Keratinocyte (primary cell): ENCODE results near the gene SYTL2. TPM values are rescaled to one million over a fixed set of nuclear protein-coding genes. Genes with fewer than 3 reads are reported as not detected.

Experiments
- DNase-seq: peaks from one replicate; pipeline ENCODE4 v3.0.0-alpha.2; 2011; ENCODE audit warnings: low read depth, missing footprints, low spot score
- FAIRE-seq: peaks from 2 replicates; lab custom pipeline; 2011; peaks lifted over from hg19 to GRCh38; lab: Jason Lieb, UNC
- H2AFZ ChIP-seq: 2 replicates; pipeline ENCODE4 v1.6.0; 2012; ENCODE audit warnings: low read length, control low read depth, inconsistent platforms; ENCODE audit not compliant: control insufficient read depth
- H3K27ac ChIP-seq: 2 replicates; pipeline ENCODE4 v1.5.1; 2011; ENCODE audit warnings: low read length; ENCODE audit not compliant: control insufficient read depth, insufficient read depth
- H3K27me3 ChIP-seq: 3 replicates; pipeline ENCODE4 v1.6.0; 2011; ENCODE audit warnings: low read length; ENCODE audit not compliant: control insufficient read depth, insufficient read depth; ENCODE audit errors: extremely low read depth
- H3K36me3 ChIP-seq, 2 experiments: 2 replicates in 1 of 2; 3 replicates in 1 of 2; pipeline ENCODE4 v1.5.1; 2011; ENCODE audit warnings: low read length in 2 of 2, mild to moderate bottlenecking in 1 of 2; ENCODE audit not compliant: control insufficient read depth in 2 of 2, insufficient read depth in 2 of 2; ENCODE audit errors: extremely low read depth in 1 of 2
- H3K4me1 ChIP-seq: 3 replicates; pipeline ENCODE4 v1.5.1; 2011; ENCODE audit warnings: low read length; ENCODE audit not compliant: control insufficient read depth, insufficient read depth; ENCODE audit errors: extremely low read depth
- H3K4me2 ChIP-seq: 3 replicates; pipeline ENCODE4 v1.6.0; 2011; ENCODE audit warnings: low read depth, low read length; ENCODE audit not compliant: control insufficient read depth, insufficient read depth; ENCODE audit errors: extremely low read depth
- H3K4me3 ChIP-seq, 3 experiments: fragments of 200-600 bp in 1 of 3; sonication (generic) in 1 of 3; 2 replicates in 2 of 3; 3 replicates in 1 of 3; pipeline ENCODE4 v1.5.1; 2011 to 2016; ENCODE audit warnings: low read length in 3 of 3, mild to moderate bottlenecking in 3 of 3, control low read depth in 2 of 3, inconsistent platforms in 1 of 3, low read depth in 1 of 3, mixed read lengths in 1 of 3, mixed run types in 1 of 3, moderate library complexity in 1 of 3; ENCODE audit not compliant: control insufficient read depth in 2 of 3, insufficient read depth in 2 of 3; ENCODE audit errors: extremely low read depth in 1 of 3
- H3K79me2 ChIP-seq: 2 replicates; pipeline ENCODE4 v1.6.0; 2012; ENCODE audit warnings: low read length; ENCODE audit not compliant: control insufficient read depth, insufficient read depth
- H3K9ac ChIP-seq: 3 replicates; pipeline ENCODE4 v1.6.0; 2011; ENCODE audit warnings: low read length; ENCODE audit not compliant: control insufficient read depth, insufficient read depth; ENCODE audit errors: extremely low read depth
- H3K9me1 ChIP-seq: 3 replicates; pipeline ENCODE4 v1.6.0; 2011; ENCODE audit warnings: low read length; ENCODE audit not compliant: control insufficient read depth, insufficient read depth; ENCODE audit errors: extremely low read depth
- H3K9me3 ChIP-seq: 2 replicates; pipeline ENCODE4 v1.5.1; 2012; ENCODE audit warnings: low read depth, low read length; ENCODE audit not compliant: control insufficient read depth
- H4K20me1 ChIP-seq: 3 replicates; pipeline ENCODE4 v1.6.0; 2011; ENCODE audit warnings: low read length; ENCODE audit not compliant: control insufficient read depth, insufficient read depth; ENCODE audit errors: extremely low read depth
- CTCF ChIP-seq, 3 experiments: IDR thresholded peaks in 1 of 3; conservative IDR thresholded peaks in 1 of 3; optimal IDR thresholded peaks in 1 of 3; 2 replicates in 2 of 3; 3 replicates in 1 of 3; pipeline versions ENCODE3 to v1.5.1; 2011; ENCODE audit warnings: low read length in 3 of 3, mild to moderate bottlenecking in 3 of 3, moderate library complexity in 2 of 3, control low read depth in 1 of 3, inconsistent platforms in 1 of 3; ENCODE audit not compliant: insufficient read depth in 2 of 3; ENCODE audit errors: extremely low read depth in 1 of 3
- EZH2 ChIP-seq: IDR thresholded peaks from one replicate; pipeline ENCODE4 v1.6.1; 2012; ENCODE audit warnings: inconsistent platforms, mild to moderate bottlenecking, low read length, moderate library complexity
- dilution Hi-C: fragments of 300-500 bp; cut with MboI; formaldehyde crosslinking; loops from one replicate; pipeline ENCODE4 v1.7.0; 2020; ENCODE audit warnings: low sequenced_read_pairs; ENCODE audit not compliant: extremely low pct_ligation_motif_present
- polyA plus RNA-seq, 5 experiments: library from polyadenylated mRNA; depleted of rRNA in 3 of 5; stranded (reverse) in 3 of 5; stranded (forward) in 1 of 5; unstranded in 1 of 5; fragments of >200 nt; gene quantifications; 1 replicate in 1 of 5; 2 replicates in 3 of 5; 3 replicates in 1 of 5; pipeline versions ENCODE4 v1.2.1 to v1.2.3, GENCODE V29; 2011 to 2012; ENCODE audit warnings: missing spikeins in 2 of 5, low read depth in 1 of 5, low replicate concordance in 1 of 5

SYTL2 gene
- polyA plus RNA-seq, 1 donor (not counting 4 experiments of a cell fraction or from before 2014, with no cell fraction given) = 3.1 TPM

DNA sequence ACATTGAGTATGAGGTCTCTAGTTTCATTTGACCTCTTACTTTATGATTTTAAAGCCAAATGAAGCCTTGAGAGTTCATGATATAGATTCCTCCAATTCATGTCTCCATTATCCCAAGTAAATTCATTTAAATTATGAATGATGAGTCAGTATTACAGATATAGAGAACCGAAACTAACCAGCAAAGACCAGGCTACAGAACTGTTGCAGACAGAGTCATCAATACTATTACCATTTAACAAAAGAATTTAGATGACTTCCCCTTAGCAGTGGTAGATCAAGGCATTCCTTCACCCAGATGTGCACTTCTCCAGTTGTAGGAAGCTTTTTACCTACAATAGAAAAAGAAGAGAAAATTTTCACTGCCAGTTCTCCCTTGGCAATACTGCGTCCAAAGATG, 113.2 kb downstream of the SYTL2 start:
- no peak for TF ChIP-seq CTCF (optimal IDR thresholded peaks at IDR 0.05 in 1 of 3, IDR thresholded peaks at IDR 0.05 in 1 of 3, conservative IDR thresholded peaks at IDR 0.05 in 1 of 3; ENCODE audit: extremely low read depth in 1 of 3, insufficient read depth in 2 of 3, low read length in 3 of 3)
- TF ChIP-seq EZH2 = no peak
- DNase-seq (no peak), FAIRE-seq (no peak)
- dilution Hi-C loops = no loop called here
- no peak overlapping the region for H3K9ac ChIP-seq
- H3K9me3 ChIP-seq = no peaks in the 10 kb centered on the region
- H3K27ac ChIP-seq = no peak overlapping the region
- H3K4me2 ChIP-seq = no peak overlapping the region
- no peak overlapping the region for H2AFZ ChIP-seq
- H3K36me3 ChIP-seq = no peaks in the 10 kb centered on the region
- H3K4me3 ChIP-seq = no peak overlapping the region
- no peaks in the 10 kb centered on the region for H4K20me1 ChIP-seq
- no peaks in the 10 kb centered on the region for H3K79me2 ChIP-seq
- H3K4me1 ChIP-seq = no peaks in the 10 kb centered on the region
- no peaks in the 10 kb centered on the region for H3K27me3 ChIP-seq
- no peaks in the 10 kb centered on the region for H3K9me1 ChIP-seq

- H3K79me2 ChIP-seq = no peaks in the 10 kb centered on the region
- H4K20me1 ChIP-seq = no peaks in the 10 kb centered on the region
- no peaks in the 10 kb centered on the region for H3K27me3 ChIP-seq
- no peak overlapping the region for H3K4me2 ChIP-seq
- FAIRE-seq = no peak
- H3K4me3 ChIP-seq = no peak overlapping the region
- no peaks in the 10 kb centered on the region for H3K36me3 ChIP-seq
- no peak for DNase-seq
- H3K4me1 ChIP-seq = no peaks in the 10 kb centered on the region
- no peak overlapping the region for H3K9ac ChIP-seq
- dilution Hi-C loops = no loop called here
- TF ChIP-seq EZH2 = no peak
- H3K9me3 ChIP-seq = no peaks in the 10 kb centered on the region
- H3K9me1 ChIP-seq = no peaks in the 10 kb centered on the region
- H3K27ac ChIP-seq = no peak overlapping the region
- H2AFZ ChIP-seq = no peak overlapping the region
These were observed 115.4 kb downstream of the SYTL2 start for GRCh38 chr11:85695546-85695945.

DNA sequence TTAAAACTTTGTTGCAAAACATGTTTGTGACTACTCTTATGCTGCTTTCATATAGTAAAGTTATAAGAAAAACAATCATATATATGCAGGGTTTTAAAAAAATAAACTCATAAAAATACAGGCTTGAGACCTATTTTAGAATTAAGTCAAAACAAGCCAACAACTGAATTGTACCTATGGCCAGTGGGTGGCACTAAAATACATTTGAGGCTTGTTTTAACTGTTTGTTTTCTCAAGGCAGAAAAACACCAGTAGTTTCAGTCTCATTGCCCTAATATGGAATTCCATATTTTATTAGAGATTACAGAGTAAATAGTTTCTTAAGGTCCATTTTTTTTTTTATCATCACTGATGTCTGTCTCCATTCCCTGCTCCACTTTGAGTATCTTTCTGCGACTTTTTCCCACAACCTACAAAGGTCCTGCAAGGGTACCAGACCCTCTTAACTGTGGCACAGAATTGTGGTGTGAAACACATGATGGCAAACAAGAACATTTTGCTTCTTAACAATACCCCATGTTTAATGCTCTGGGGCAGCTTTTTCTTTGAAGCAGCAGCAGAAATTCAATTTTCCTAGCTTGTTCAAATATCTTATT, 116.5 kb downstream of the SYTL2 start:
- DNase-seq (no peak), FAIRE-seq (no peak)
- no peaks in the 10 kb centered on the region for H3K9me1 ChIP-seq
- no peaks in the 10 kb centered on the region for H3K9me3 ChIP-seq
- no peak overlapping the region for H3K4me2 ChIP-seq
- TF ChIP-seq CTCF (optimal IDR thresholded peaks at IDR 0.05 in 1 of 3, IDR thresholded peaks at IDR 0.05 in 1 of 3, conservative IDR thresholded peaks at IDR 0.05 in 1 of 3; ENCODE audit: extremely low read depth in 1 of 3, insufficient read depth in 2 of 3, low read length in 3 of 3) = peak in 2 of 3 experiments; percentile 31 to 42
- no peak for TF ChIP-seq EZH2
- H3K79me2 ChIP-seq = no peaks in the 10 kb centered on the region
- H3K27me3 ChIP-seq = no peaks in the 10 kb centered on the region
- H2AFZ ChIP-seq = no peak overlapping the region
- no peaks in the 10 kb centered on the region for H3K36me3 ChIP-seq
- dilution Hi-C loops = no loop called here
- no peak overlapping the region for H3K9ac ChIP-seq
- H3K4me1 ChIP-seq = no peaks in the 10 kb centered on the region
- H3K4me3 ChIP-seq = no peak overlapping the region
- H4K20me1 ChIP-seq = no peaks in the 10 kb centered on the region
- H3K27ac ChIP-seq = no peak overlapping the region
